H1 (cell line): ENCODE measurements around the gene C5.

Experiments
- CEBPB ChIP-seq: IDR thresholded peaks from 2 replicates; pipeline ENCODE4 v1.6.1; 2012; ENCODE audit warnings: low read depth, low read length
- CREB1 ChIP-seq: IDR thresholded peaks from 2 replicates; pipeline ENCODE4 v1.6.1; 2012; ENCODE audit warnings: inconsistent platforms
- EP300 ChIP-seq, 2 experiments: IDR thresholded peaks; 1 replicate in 1 of 2; 2 replicates in 1 of 2; pipeline ENCODE4 v1.6.1; 2011 to 2012; ENCODE audit warnings: low read depth in 2 of 2, low read length in 2 of 2, mild to moderate bottlenecking in 2 of 2, borderline replicate concordance in 1 of 2, inconsistent platforms in 1 of 2, moderate library complexity in 1 of 2
- JUN ChIP-seq: IDR thresholded peaks from 2 replicates; pipeline ENCODE4 v1.6.1; 2011; ENCODE audit warnings: low read depth, mild to moderate bottlenecking, improper control_type of control experiment, low read length
- POLR2AphosphoS5 ChIP-seq: IDR thresholded peaks from 2 replicates; pipeline ENCODE4 v1.6.1; 2011; ENCODE audit warnings: low read depth, low read length
- TCF12 ChIP-seq: IDR thresholded peaks from 2 replicates; pipeline ENCODE4 v1.6.1; 2011; ENCODE audit warnings: low read depth, mild to moderate bottlenecking, low read length
- YY1 ChIP-seq: IDR thresholded peaks from 2 replicates; pipeline ENCODE4 v1.6.1; 2011; ENCODE audit warnings: low read depth, mild to moderate bottlenecking, low read length
- TF ChIP-seq, protein P1 (sequence below), 3 experiments: IDR thresholded peaks; 1 replicate in 2 of 3; 2 replicates in 1 of 3; pipeline versions ENCODE4 v1.5.1 to v1.6.1; 2011; ENCODE audit warnings: low read length in 3 of 3, mild to moderate bottlenecking in 3 of 3, inconsistent platforms in 2 of 3, low read depth in 1 of 3, moderate library complexity in 1 of 3; ENCODE audit not compliant: insufficient read depth in 1 of 3; ENCODE audit errors: control extremely low read depth in 1 of 3

DNA sequence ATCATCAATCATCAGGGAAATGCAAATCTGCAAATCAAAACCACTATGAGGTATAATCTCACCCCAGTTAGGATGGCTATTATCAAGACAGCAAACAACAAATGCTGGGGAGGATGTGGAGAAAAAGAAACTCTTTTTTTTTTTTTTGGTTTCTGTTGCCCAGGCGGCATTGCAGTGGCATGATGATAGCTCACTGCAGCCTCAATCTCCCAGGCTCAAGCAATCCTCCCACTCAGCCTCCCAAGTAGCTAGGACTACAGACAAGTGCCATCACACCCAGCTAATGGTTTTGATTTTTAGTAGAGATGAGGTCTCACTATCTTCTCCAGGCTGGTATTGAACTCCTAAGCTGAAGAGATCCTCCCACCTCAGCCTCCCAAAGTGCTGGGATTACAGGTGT lies 19.3 kb upstream of the C5 start:
- TF ChIP-seq, protein P1, sequence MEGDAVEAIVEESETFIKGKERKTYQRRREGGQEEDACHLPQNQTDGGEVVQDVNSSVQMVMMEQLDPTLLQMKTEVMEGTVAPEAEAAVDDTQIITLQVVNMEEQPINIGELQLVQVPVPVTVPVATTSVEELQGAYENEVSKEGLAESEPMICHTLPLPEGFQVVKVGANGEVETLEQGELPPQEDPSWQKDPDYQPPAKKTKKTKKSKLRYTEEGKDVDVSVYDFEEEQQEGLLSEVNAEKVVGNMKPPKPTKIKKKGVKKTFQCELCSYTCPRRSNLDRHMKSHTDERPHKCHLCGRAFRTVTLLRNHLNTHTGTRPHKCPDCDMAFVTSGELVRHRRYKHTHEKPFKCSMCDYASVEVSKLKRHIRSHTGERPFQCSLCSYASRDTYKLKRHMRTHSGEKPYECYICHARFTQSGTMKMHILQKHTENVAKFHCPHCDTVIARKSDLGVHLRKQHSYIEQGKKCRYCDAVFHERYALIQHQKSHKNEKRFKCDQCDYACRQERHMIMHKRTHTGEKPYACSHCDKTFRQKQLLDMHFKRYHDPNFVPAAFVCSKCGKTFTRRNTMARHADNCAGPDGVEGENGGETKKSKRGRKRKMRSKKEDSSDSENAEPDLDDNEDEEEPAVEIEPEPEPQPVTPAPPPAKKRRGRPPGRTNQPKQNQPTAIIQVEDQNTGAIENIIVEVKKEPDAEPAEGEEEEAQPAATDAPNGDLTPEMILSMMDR (IDR thresholded peaks at IDR 0.05; ENCODE audit: control extremely low read depth in 1 of 3, insufficient read depth in 1 of 3, low read depth in 1 of 3, low read length in 3 of 3), result no peak
- TF ChIP-seq JUN (no peak), CEBPB (no peak), EP300 (IDR thresholded peaks at IDR 0.05; ENCODE audit: borderline replicate concordance in 1 of 2, low read depth in 2 of 2, low read length in 2 of 2) (no peak), POLR2AphosphoS5 (no peak), YY1 (no peak), TCF12 (no peak), CREB1 (no peak)
